NCI-H748 treated with DMSO at 0.1 percent for 48 hours (cell line): ENCODE results near the gene EDN1.

Source experiments
- DNase-seq: peaks from one replicate; lab custom pipeline; 2025; lab: John Stamatoyannopoulos, UW

The EDN1 gene

DNA sequence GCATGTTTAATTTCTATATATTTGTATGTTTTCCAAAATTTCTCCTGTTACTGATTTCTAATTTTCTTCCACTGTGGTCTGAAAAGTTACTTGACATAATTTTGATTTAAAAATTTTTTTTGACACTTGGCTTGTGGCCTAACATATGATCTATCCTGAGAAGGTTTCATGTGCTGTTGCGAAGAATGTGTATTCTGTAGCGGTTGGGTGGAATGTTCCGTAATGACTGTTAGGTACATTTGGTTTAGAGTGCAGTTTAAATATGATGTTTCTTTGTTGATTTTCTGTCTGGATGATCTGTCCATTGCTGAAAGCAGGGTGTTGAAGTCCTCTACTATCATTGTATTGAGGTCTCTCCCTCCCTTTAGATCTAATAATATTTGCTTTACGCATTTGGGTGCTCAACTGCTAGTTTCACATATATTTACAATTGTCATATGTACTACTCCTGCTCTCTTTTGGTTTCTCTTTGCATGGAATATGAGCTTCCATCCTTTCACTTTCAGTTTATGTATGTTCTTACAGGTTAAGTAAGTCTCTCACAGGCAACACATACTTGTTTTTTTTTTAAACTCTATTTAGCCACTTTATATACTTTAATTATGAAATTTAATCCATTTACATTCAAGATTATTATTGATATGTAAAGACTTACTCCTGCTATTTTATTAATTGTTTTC lies 19.5 kb upstream of the EDN1 start:
- no peak for DNase-seq

DNA sequence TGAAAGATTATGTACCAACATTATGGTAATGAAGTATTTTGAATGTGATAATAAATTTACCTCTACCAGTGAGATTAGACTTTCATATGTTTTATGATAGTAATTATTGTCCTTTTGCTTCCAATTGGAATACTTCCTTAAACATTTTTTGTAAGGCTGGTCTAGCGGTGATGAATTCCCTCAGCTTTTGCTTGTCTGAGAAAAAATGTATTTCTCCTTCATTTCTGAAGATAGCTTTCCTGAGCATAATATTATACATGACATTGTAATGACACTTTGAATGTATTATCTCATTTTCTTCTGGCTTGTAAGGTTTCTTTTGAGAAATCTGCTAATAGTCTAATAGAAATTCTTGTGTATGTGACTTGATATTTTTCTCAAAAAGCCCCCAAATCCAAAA lies 18.6 kb upstream of the EDN1 start:
- DNase-seq = no peak

DNA sequence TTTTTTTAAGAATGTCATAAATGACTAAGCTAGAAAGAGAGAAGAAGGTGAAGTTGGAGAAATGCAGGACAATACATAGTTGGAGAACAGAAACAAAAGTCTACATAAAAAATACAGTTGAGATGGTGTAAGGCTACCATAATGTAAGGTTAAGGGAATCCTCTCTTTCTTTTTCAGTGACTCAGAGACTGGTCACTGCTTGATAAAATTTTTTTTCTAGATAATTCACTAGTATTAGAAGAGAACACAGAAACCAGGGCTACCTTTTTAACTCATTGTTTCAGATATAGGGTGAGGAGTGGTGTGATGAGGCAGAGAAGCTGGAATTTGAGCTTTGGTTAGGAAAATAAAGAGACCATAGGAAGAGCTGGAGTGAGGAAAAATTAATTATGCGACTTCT lies 18.2 kb upstream of the EDN1 start:
- DNase-seq = no peak

DNA sequence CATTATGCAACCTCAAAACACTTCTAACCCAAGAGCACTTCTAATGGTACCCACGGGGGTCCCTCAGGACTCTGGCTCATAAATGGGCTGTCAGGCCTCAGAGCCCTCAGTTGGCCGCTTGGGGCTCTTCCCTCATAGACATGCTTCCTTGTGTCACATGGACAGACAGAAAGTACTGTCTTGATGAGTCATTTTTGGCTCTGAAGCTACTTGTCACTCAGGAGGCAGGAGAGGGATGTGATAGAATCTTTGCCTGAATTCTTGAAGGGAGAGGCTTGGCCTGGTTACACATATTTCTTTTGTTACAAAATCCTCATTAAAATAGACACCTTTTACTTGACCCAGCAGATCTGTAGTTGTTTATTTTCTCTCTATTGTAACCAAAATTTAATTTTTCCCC lies 15.1 kb upstream of the EDN1 start:
- DNase-seq = no peak

DNA sequence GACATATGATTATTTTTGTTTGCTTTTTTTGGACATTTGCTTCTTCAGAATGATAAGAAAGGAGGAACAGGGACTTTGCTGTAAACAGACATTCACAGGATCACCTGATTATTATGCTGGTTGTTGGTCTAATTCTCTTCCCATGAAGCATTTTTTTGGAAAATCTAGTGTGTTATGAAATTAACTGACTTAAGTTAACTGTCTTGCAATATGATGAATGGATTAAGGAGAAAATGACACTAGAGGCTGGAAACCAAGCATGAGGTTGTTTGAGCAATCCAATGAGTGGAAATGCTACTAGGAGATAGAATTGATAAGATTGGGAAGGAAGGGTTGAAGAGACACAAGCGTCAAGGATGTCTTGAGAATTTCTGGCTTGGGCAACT lies 13.2 kb upstream of the EDN1 start:
- DNase-seq = no peak

DNA sequence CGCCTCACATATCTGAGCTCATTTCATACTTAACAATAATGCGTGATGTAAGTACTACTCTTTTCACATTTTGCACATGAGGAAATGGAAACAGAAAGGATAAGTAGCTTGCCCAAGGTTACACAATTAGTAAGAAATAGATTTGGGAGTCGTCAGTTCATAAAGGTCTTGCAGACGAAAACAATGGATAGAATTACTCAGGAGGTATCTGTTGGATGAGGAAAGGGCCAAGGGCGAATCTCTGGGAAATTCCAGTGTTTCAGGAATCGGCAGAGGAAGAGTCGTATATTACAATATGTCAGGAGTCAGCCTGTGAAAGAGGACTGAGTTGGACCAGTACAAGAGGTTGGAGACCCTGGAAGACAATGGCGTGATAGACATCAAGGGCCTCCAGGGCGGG lies 12.8 kb upstream of the EDN1 start:
- no peak for DNase-seq

DNA sequence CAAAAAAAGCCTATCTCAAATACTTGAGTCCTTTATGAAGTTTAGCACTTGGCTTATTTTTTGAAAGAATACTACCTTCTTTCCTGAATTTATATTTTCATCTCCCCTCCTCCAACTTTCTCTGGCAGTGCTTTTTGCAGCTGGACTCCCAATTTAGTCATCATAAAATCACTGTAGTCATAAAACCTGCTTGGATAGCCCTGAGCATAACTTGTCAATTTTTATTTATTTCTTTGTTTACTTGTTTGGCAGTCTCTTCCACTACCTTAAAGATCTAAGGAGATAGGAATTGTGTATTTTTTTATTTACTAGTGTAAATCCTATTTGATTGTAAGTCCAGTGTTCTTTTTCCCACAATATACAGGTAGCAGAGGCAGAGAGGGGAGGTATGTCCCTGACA lies 11.2 kb upstream of the EDN1 start:
- no peak for DNase-seq

DNA sequence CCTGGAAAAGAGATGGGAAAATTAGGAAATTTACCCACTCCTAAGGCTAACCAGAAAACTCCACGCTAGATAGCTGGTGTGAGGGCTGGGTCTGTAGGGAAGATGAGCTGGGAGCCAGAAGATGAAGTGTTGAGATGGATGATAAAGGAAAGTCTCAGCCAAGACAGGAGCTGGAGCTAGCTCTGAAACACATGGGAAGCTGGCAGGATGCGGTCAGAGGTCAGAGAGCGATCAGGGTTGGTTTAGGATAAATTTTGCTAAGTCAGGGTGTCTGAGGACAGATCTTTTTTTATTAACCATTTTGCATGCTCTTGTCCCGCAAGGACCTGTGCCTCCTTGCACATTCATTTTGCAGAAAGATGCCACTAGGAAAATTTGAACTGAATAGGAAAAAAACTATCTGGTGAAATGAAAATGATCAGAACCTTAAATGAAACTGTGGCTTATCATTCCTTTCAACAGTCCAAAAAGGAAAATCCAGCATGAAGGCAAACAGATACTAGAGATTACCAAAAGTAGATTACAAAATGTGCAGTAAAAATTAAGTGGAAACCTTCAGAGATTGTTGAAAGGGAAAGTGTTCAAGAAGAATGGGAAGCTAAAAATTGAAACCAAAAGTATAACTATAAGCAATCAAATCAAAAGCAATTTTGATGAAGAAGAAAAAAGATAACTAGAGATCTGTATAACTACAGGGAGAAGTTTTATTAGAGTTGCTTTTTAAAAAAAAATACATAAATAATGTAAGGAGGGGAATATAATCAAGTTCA lies 10.7 kb upstream of the EDN1 start:
- no peak for DNase-seq

DNA sequence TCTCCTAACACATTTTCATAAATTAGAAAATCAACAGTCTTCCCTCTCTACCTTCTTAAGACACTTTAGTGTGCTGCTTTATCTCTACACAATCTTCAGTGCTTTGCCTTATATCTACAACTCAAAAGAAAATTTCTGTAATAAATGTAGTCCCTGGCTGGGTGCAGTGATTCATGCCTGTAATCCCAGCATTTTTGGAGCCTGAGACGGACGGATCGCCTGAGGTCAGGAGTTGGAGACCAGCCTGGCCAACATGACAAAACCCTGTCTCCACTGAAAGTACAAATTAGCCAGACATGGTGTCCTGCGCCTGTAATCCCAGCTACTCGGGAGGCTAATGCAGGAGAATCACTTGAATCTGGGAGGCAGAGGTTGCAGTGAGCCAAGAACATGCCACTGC lies 9.7 kb upstream of the EDN1 start:
- DNase-seq = no peak

DNA sequence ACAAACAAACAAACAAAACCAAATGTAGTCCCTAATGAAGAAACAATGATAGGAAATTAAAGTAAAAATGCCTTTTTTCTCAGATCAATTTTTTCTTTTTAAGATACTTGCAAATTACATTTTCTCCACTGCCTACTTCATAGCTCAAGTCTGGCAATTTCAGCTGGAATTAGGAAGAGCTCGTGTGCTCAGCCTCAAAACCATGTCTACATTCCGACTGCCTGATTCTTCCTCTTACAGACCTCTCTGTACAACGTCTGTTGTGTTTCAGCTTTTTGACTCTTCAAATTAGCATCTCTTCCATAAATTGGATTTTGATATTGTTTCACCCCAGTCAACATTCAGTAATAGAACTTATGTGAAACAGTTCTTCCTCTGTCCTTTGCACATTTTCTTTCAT lies 9.3 kb upstream of the EDN1 start:
- no peak for DNase-seq

DNA sequence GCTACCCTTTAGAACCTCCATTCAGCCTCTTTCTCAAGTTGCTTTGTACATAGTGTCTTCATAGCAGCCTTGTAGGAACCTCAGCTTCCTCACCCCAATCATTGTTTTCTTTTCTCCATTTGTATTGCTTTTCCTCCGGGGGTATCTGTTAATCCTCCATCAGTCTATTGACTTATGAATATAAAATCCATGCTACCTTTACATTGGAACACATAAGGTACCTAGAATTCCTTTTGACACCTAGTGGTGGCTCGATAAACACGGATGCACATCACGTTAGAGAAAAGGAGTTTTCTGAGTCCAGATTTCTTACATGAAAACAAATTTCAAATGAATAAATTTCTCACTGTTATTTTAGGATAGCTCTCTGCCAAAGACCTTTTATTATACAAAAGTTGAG lies 6.3 kb upstream of the EDN1 start:
- no peak for DNase-seq

DNA sequence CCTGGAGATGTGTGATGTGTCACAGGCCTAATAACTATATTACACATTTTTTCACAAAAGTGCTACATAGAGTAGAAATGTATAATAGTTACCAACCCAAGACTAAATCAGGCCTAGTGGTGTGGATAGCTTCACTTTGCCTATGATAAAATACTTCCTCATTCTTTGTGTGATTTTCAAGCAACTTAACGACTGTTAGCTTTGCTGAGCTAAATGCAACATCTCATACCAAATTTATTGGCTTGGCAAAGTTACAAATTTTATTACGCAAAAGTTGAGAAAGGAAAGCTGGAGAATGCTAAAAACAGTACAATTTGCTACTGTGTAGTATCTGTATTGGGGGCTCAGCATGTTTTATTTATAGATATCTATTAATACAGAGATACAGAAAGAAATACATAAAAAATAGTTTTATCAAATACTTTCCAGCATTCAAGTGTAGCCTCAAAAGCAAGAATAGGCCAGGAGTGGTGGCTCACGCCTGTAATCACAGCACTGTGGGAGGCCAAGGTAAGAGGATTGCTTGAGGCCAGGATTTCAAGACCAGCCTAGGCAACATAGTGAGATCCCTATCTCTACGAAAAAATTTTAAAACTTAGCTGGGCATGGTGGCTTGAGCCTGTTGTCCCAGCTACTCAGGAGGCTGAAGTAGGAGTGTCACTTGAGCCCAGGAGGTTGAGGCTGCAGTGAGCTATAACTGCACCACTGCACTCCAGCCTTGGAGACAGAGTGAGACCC lies 3.6 kb upstream of the EDN1 start:
- no peak for DNase-seq

DNA sequence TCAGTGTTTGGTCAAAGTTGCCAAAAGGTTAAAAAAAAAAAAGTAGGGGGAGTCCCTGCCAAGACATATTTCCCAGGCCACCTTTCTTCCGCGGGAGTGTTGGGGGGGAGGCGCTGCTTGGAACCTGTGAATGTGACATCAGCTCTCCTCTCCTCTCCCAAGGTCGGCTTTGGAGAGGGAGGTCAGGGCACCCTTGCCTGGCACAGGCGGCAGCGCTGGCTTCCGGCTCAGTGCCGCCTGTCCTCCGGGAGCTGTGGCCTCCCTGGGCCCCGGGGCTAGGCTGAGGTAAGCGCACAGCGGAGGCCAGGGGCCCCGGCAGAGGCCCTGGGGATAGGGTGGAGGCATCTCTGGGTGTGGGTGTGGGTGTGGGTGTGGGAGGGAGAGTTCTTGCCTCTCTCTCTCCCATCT lies 1.9 kb upstream of the EDN1 start:
- no peak for DNase-seq

DNA sequence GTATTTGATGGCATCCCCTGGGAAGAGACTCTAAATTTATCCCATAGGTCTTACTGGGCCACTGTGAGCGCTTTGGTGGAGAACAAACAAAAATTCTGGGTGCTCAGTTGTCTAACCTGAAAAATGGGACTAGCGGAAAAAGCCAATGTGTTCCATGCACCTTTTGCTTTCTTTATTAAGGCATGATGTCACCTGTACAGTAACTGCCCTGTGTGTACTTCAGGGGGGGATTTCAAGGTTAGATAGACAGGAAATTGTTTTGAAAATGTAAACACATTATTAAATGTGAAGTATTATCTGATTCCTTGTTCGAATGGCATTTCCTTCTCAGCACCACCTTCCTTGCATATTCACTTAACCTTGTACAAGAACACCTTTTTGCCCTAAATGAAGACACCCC lies 1.2 kb upstream of the EDN1 start:
- DNase-seq = no peak

DNA sequence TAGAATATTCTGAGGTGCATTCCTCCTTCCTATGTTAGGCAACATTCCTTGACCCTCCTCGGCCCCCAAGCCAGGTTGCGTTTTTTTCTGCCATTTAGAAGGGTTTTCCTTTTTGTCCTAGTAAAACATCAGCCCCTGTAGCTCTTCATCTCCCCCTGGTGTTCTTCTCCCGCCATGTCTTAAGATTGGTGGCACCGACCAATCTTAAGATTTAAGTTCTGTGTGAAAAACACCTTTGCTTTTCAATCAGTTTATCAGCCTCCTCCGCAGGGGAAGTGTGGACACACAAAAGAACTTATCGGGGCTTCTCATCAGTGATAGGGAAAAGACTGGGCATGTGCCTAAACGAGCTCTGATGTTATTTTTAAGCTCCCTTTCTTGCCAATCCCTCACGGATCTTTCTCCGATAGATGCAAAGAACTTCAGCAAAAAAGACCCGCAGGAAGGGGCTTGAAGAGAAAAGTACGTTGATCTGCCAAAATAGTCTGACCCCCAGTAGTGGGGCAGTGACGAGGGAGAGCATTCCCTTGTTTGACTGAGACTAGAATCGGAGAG lies 719 bp upstream of the EDN1 start:
- DNase-seq = peak; percentile 38

DNA sequence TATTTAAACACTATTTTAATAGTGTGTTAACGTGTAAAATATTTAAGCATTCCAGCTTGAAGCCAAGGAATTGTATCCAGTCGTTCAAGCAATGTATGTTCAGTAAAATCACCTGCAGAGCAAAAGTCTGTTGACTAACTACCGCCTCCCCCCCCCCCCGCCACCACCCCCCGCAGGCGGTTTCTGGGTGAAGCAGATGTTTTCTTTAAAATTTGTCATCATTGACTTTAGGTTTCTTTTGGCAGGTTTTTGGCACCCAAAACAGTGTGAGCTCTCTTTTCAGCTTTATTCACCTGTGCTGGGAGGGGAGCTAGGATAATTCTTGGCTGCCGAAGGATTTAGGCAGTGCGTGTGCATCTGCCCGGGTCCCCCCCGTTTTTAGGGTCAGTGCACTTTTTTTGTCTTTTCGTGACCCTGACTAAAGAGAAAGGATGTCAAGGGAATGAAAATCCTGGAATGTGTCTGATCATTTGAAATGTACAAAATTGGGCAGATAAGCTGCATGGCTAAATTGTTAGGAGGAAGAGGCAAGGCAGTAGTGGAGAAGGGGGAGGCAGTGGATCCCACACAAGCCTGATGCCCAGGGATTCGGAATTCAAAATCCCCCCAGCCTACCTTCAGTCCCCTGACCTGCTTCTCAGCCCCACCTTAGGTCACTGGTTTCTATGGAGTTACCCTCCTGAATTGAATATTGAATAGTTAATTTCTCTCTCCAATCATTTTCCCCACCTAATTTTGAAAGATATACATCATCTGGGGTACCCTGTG lies 1.1 kb downstream of the EDN1 start:
- DNase-seq = no peak

DNA sequence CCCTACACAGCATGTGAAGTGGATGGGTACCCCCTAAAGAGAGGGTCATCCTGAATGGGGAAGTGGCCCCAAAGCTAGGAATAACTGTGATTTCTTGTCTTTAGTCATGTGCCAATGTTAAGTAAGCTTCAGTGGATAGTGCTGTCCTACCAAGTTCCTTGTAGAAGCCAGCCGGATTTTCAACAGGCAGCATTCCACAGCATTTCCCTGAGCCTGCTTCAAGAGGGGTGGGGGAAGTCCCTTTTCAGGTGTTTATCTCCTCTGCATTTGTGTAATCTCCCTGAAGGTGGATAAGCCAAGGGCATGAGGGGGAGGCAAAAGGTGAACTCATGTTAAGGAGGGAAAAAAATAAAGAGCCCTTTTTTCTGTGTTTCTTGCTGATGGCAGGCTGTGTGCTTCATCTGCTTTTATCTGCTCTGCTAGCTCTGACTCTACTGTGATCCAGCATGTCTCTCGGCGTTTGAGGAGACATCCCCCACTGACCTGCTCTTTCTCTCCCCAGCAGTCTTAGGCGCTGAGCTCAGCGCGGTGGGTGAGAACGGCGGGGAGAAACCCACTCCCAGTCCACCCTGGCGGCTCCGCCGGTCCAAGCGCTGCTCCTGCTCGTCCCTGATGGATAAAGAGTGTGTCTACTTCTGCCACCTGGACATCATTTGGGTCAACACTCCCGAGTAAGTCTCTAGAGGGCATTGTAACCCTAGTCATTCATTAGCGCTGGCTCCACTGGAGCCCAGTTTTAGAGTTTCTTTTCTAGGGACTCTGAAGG lies 1.9 kb downstream of the EDN1 start:
- DNase-seq = no peak

DNA sequence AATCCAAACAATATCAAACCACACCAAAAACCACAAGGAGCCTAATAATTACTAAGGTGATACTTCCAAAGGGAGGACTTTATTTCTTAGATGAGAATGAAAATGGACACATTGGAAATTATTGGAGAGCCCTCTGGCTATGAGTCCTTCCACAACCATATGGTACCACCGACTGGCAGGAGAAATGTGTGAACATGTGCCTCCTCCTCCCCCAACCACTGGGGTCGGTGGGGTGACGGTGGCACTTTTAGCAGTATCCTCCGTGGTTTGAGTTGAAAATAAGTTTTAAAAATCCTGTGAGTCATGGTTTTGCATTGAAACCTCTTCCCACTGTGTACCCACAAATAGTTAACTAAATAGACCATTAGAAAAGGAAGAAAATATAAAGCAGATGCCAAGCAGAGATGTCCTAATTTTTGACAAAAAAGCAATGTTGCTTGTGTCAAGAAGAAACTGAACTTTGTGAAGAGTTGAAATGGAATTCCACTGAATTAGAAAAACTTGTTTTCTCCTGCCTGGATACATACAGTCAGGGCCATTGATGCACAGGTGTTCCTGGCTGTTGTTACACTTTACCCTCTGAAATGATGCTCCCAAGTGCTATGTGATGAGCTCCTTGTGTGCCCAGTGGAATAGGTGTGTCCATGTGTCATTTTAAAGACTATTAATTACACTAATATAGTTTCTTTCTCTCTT lies 3.2 kb downstream of the EDN1 start:
- DNase-seq = no peak

DNA sequence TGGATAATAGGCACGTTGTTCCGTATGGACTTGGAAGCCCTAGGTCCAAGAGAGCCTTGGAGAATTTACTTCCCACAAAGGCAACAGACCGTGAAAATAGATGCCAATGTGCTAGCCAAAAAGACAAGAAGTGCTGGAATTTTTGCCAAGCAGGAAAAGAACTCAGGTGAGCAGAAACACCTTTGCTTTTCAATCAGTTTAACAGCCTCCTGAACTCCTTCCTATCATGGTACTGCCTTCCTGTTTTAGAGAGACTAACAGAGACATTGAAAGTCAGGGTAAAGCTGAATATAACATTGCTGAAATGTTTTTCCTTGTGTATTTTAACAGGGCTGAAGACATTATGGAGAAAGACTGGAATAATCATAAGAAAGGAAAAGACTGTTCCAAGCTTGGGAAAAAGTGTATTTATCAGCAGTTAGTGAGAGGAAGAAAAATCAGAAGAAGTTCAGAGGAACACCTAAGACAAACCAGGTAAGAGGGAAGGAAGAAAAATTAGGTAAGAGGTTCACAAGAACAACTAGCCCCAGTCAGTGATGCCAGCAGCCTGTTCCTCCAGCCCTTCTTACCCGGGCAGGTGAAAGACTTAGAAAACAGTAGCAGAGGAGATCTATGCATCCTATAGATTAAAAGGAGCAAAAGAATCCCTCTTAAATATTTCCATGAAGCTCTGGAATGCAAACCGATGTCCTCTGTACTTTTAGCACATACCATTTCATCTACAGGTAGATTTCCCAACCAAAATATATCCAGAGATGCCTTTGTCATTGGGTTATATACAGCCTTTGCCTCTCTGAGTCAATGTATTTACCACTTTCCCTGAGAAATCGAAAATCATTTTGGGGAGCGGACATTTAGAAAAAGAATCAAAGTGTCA lies 4.0 kb downstream of the EDN1 start:
- no peak for DNase-seq
